Gastrocnemius medialis (tissue), 4 donors: ENCODE data around the gene LINC00305. TPM values are rescaled to one million over a fixed set of nuclear protein-coding genes. Genes with fewer than 3 reads are reported as not detected.

Source experiments
- ATAC-seq, 2 donors: fragments of 150-250 bp; one replicate each; pipeline ENCODE4 v1.9.1; 2016
- DNase-seq, 2 donors: peaks; one replicate each; pipeline ENCODE4 v3.0.0-alpha.2; 2019
- H3K27ac ChIP-seq, 4 donors: fragments of 200-600 bp; sonication (generic); 1 replicate in 1 of 4; 2 replicates in 3 of 4; pipeline ENCODE4 v1.5.1; 2016 to 2018; ENCODE audit warnings: mild to moderate bottlenecking in 2 of 4, moderate library complexity in 1 of 4
- H3K27me3 ChIP-seq, 3 donors: fragments of 200-600 bp; sonication (generic) in 2 of 3; 1 replicate in 1 of 3; 2 replicates in 2 of 3; pipeline versions ENCODE4 v1.5.1 to v1.6.0; 2016 to 2019; ENCODE audit warnings: mild to moderate bottlenecking in 1 of 3, moderate library complexity in 1 of 3
- H3K36me3 ChIP-seq, 2 donors: fragments of 200-600 bp; sonication (generic) in 1 of 2; one replicate each; pipeline ENCODE4 v1.5.1; 2017 to 2018
- H3K4me1 ChIP-seq, 2 donors: fragments of 200-600 bp; sonication (generic) in 1 of 2; one replicate each; pipeline ENCODE4 v1.5.1; 2016 to 2017; ENCODE audit warnings: mild to moderate bottlenecking in 2 of 2
- H3K4me3 ChIP-seq, 4 donors: fragments of 200-600 bp; sonication (generic) in 3 of 4; 1 replicate in 1 of 4; 2 replicates in 3 of 4; pipeline ENCODE4 v1.5.1; 2016 to 2019; ENCODE audit warnings: mild to moderate bottlenecking in 2 of 4
- H3K9me3 ChIP-seq, 3 donors: fragments of 200-600 bp; sonication (generic) in 2 of 3; 1 replicate in 1 of 3; 2 replicates in 2 of 3; pipeline ENCODE4 v1.5.1; 2016 to 2019
- POLR2A ChIP-seq, 2 donors: fragments of 450-650 bp; IDR thresholded peaks; one replicate each; pipeline ENCODE4 v1.6.1; 2017; ENCODE audit warnings: antibody characterized with exemption in 2 of 2, mild to moderate bottlenecking in 2 of 2, moderate library complexity in 2 of 2
- in situ Hi-C, 4 donors: fragments of 200-750 bp; cut with MboI; loops; one replicate each; pipeline versions ENCODE4 v1.15.0 to v1.8.0; 2017; ENCODE audit warnings: low sequenced_read_pairs in 4 of 4
- intact Hi-C: fragments of 100-400 bp; cut with DNase I; formaldehyde crosslinking; loops from one replicate; pipeline ENCODE4 v1.15.1; 2023; ENCODE audit warnings: low total_unique reads
- total RNA-seq, 4 donors: library from RNA; depleted of rRNA; stranded (reverse); fragments of >200 nt; gene quantifications; one replicate each; pipeline versions ENCODE4 v1.1.0 to v1.2.3, GENCODE V29; 2016
- TF ChIP-seq, protein P1 (sequence below), 5 experiments: fragments of 450-650 bp in 3 of 5; fragments of 200-600 bp in 2 of 5; sonication (generic) in 2 of 5; IDR thresholded peaks in 4 of 5; conservative IDR thresholded peaks in 1 of 5; 1 replicate in 4 of 5; 2 replicates in 1 of 5; pipeline ENCODE4 v1.5.1; 2016 to 2019; ENCODE audit warnings: antibody characterized with exemption in 5 of 5, mild to moderate bottlenecking in 3 of 5, moderate library complexity in 3 of 5

Gene LINC00305
- total RNA-seq, 4 donors from 2014 or later, result not detected

DNA sequence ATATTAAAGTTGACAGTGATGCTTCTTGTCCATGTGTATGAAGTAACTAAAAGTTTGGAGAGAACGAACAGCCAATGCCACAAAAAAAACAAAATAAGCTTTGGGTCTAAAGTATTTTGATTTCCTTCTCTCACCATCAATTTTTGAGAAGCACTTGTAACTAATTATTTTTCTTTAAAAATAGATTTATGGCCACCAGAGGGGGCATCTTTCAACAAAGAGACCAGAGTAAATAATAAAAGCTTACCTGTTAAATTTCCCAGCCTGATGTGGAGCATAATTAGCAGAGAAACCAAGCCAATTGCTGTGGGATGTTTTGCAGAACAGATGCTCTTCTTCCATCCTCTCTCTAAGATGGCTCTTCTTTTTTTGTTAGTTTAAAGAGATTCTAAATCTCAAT is 29.0 kb downstream of the LINC00305 start:
- H3K4me3 ChIP-seq, result no peak overlapping the region
- H3K9me3 ChIP-seq, result no peaks in the 10 kb centered on the region
- no peak for ATAC-seq
- no peak for TF ChIP-seq POLR2A (IDR thresholded peaks at IDR 0.05)
- TF ChIP-seq, protein P1, sequence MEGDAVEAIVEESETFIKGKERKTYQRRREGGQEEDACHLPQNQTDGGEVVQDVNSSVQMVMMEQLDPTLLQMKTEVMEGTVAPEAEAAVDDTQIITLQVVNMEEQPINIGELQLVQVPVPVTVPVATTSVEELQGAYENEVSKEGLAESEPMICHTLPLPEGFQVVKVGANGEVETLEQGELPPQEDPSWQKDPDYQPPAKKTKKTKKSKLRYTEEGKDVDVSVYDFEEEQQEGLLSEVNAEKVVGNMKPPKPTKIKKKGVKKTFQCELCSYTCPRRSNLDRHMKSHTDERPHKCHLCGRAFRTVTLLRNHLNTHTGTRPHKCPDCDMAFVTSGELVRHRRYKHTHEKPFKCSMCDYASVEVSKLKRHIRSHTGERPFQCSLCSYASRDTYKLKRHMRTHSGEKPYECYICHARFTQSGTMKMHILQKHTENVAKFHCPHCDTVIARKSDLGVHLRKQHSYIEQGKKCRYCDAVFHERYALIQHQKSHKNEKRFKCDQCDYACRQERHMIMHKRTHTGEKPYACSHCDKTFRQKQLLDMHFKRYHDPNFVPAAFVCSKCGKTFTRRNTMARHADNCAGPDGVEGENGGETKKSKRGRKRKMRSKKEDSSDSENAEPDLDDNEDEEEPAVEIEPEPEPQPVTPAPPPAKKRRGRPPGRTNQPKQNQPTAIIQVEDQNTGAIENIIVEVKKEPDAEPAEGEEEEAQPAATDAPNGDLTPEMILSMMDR (IDR thresholded peaks at IDR 0.05 in 4 of 5, conservative IDR thresholded peaks at IDR 0.05 in 1 of 5), result no peak
- H3K36me3 ChIP-seq, result no peaks in the 10 kb centered on the region
- no peaks in the 10 kb centered on the region for H3K27me3 ChIP-seq
- in situ Hi-C loops, result no loop called here
- no peak overlapping the region for H3K27ac ChIP-seq
- no peaks in the 10 kb centered on the region for H3K4me1 ChIP-seq
- DNase-seq, result no peak
- intact Hi-C loops, result no loop called here

DNA sequence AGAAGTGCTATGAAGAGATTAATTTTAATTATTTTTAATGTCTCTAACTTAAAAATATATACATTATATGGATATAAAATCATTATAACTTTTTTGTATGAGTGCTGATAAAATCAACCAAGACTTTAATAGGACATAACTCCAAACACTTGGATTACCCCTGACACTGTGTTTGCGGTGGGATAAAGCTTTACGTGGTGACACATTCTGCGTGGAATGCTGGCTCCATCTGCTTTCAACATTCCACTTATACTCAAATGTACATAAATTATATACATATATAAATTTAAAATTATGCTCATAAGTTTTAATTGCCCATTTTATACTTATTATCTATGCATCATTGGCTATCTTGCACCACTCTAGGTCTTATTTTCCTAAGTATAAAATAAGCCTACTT is 30.5 kb downstream of the LINC00305 start:
- Histone ChIP-seq H3K4me3 (no peak overlapping the region), H3K36me3 (no peaks in the 10 kb centered on the region), H3K4me1 (no peaks in the 10 kb centered on the region), H3K9me3 (no peaks in the 10 kb centered on the region), H3K27ac (no peak overlapping the region), H3K27me3 (no peaks in the 10 kb centered on the region)
- intact Hi-C loops, result no loop called here
- ATAC-seq (no peak), DNase-seq (no peak)
- in situ Hi-C loops, result no loop called here
- TF ChIP-seq, protein P1 (IDR thresholded peaks at IDR 0.05 in 4 of 5, conservative IDR thresholded peaks at IDR 0.05 in 1 of 5), result no peak
- TF ChIP-seq POLR2A (IDR thresholded peaks at IDR 0.05), result no peak

DNA sequence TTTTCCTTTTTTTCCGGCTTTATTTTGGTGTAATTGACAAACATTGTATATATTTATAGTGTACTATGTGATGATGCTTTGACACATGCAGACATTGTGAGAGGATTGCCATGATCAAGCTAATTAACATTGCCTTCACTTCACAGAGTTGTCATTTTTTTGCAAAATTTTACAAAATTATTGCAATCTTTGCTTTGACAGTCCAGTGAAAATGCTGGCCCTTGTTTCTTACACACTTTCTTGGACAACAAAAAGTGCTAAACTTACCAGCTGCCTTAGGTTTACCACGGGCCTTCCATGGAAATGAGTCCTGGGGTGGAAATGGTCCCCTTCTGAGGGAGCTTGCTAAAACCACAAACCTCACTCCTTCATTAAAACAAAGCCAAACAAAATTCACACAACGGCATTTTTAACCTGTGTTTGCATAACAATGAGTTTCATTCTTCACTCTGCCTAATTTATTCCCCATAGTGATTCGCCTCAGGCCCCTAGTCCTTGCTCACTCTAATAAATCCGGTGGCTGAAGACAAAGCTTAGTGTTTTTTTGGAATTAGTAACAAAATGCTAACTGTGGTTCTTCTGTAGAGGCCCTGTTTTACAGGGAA is 32.2 kb downstream of the LINC00305 start:
- no peak overlapping the region for H3K4me3 ChIP-seq
- TF ChIP-seq POLR2A (IDR thresholded peaks at IDR 0.05), result no peak
- TF ChIP-seq, protein P1 (IDR thresholded peaks at IDR 0.05 in 4 of 5, conservative IDR thresholded peaks at IDR 0.05 in 1 of 5), result no peak
- H3K36me3 ChIP-seq, result no peaks in the 10 kb centered on the region
- no peak for ATAC-seq
- H3K27me3 ChIP-seq, result no peaks in the 10 kb centered on the region
- no peak for DNase-seq
- intact Hi-C loops, result no loop called here
- in situ Hi-C loops, result no loop called here
- H3K9me3 ChIP-seq, result no peaks in the 10 kb centered on the region
- H3K27ac ChIP-seq, result no peak overlapping the region
- H3K4me1 ChIP-seq, result no peaks in the 10 kb centered on the region

DNA sequence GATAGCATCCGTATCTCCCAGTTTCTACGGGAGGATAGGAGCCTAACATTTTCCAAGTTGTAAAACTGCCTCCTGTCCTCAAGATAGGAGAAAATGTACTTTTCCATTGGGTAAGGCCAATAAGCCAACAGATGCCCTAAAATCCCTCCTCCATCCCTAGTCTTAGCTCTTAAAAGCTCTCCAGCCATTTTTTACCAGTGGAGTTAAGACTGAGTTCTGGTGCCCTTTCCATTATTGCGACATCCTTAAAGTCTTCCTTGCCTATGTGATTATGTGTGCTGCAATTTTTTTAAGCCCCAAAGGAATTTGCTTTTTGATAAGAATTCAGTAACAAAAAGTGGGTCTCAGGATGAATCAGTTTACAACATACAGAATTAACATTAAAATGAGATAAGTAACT is 33.0 kb downstream of the LINC00305 start:
- no peak for DNase-seq
- H3K4me3 ChIP-seq, result no peak overlapping the region
- intact Hi-C loops, result no loop called here
- H3K27me3 ChIP-seq, result no peaks in the 10 kb centered on the region
- H3K4me1 ChIP-seq, result no peaks in the 10 kb centered on the region
- no peaks in the 10 kb centered on the region for H3K9me3 ChIP-seq
- no peak for ATAC-seq
- no peaks in the 10 kb centered on the region for H3K36me3 ChIP-seq
- no peak overlapping the region for H3K27ac ChIP-seq
- TF ChIP-seq POLR2A (IDR thresholded peaks at IDR 0.05), result no peak
- TF ChIP-seq, protein P1 (IDR thresholded peaks at IDR 0.05 in 4 of 5, conservative IDR thresholded peaks at IDR 0.05 in 1 of 5), result no peak
- in situ Hi-C loops, result no loop called here

DNA sequence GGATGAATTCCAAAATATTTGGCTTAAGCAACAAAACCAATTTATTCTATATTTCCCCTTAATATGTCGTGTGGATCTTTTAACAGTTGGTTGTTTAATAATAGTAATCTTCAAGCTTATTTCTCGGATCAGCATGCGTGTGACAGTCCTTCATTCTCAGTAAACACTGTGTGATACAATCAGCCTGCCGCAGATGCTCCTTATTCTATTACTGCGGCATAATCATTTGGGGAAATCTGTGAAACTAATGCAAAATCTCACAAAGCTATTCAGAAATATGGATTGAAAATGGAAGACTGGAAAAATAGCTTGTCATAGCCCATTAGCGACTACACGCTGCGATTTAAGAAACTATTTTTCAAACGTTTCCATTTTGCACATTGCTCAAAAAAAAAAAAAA is 36.9 kb downstream of the LINC00305 start:
- no peaks in the 10 kb centered on the region for H3K36me3 ChIP-seq
- no peak for ATAC-seq
- no peaks in the 10 kb centered on the region for H3K9me3 ChIP-seq
- in situ Hi-C loops (no loop called here), intact Hi-C loops (no loop called here)
- no peaks in the 10 kb centered on the region for H3K4me1 ChIP-seq
- H3K27me3 ChIP-seq, result no peaks in the 10 kb centered on the region
- H3K4me3 ChIP-seq, result no peak overlapping the region
- TF ChIP-seq, protein P1 (IDR thresholded peaks at IDR 0.05 in 4 of 5, conservative IDR thresholded peaks at IDR 0.05 in 1 of 5), result no peak
- no peak for TF ChIP-seq POLR2A (IDR thresholded peaks at IDR 0.05)
- H3K27ac ChIP-seq, result no peak overlapping the region
- DNase-seq, result no peak
